ENCODE data around the gene FSIP1. TPM values are rescaled to one million over a fixed set of nuclear protein-coding genes. Genes with fewer than 3 reads are reported as not detected.

The FSIP1 gene
- total RNA-seq, 6 donors from 2014 or later = 0.26 to 3.2 (median 0.79) TPM; not detected in 2

GRCh38 chr15:39556461-39556860, 226.2 kb downstream of the FSIP1 start:
- H3K27ac ChIP-seq = no peak overlapping the region
- H3K4me3 ChIP-seq = no peak overlapping the region
- WGBS, 2 donors = 79 to 86% methylated on average over 7 of the region's 7 CpGs
- ATAC-seq (ENCODE audit: low FRiP score in 2 of 2) = no peak
- no peaks in the 10 kb centered on the region for H3K4me1 ChIP-seq
- no peak for DNase-seq
- no peaks in the 10 kb centered on the region for H3K27me3 ChIP-seq
- H3K9me3 ChIP-seq = no peaks in the 10 kb centered on the region
- TF ChIP-seq EP300 (IDR thresholded peaks at IDR 0.05) (no peak), POLR2AphosphoS5 (IDR thresholded peaks at IDR 0.05) (no peak), POLR2A (IDR thresholded peaks at IDR 0.05) (no peak), CTCF (IDR thresholded peaks at IDR 0.05) (no peak)
- H3K36me3 ChIP-seq = no peaks in the 10 kb centered on the region

- Histone ChIP-seq H3K36me3 (no peaks in the 10 kb centered on the region), H3K27me3 (no peaks in the 10 kb centered on the region), H3K27ac (no peak overlapping the region), H3K9me3 (no peaks in the 10 kb centered on the region), H3K4me1 (no peaks in the 10 kb centered on the region), H3K4me3 (no peak overlapping the region)
- TF ChIP-seq CTCF (IDR thresholded peaks at IDR 0.05) (no peak), POLR2A (IDR thresholded peaks at IDR 0.05) (no peak), EP300 (IDR thresholded peaks at IDR 0.05) (no peak), POLR2AphosphoS5 (IDR thresholded peaks at IDR 0.05) (no peak)
- DNase-seq (no peak), ATAC-seq (ENCODE audit: low FRiP score in 2 of 2) (no peak)
- WGBS, 2 donors = 78 to 88% methylated on average over 4 of the region's 4 CpGs
Measured at GRCh38 chr15:39555885-39556284, 226.8 kb downstream of the FSIP1 start.

GRCh38 chr15:39554746-39555387, 227.8 kb downstream of the FSIP1 start:
- Histone ChIP-seq H3K4me1 (no peaks in the 10 kb centered on the region), H3K36me3 (no peaks in the 10 kb centered on the region), H3K27ac (no peak overlapping the region), H3K9me3 (no peaks in the 10 kb centered on the region), H3K27me3 (no peaks in the 10 kb centered on the region), H3K4me3 (no peak overlapping the region)
- DNase-seq (no peak), ATAC-seq (ENCODE audit: low FRiP score in 2 of 2) (no peak)
- no peak for TF ChIP-seq EP300 (IDR thresholded peaks at IDR 0.05)
- no peak for TF ChIP-seq POLR2A (IDR thresholded peaks at IDR 0.05)
- TF ChIP-seq CTCF (IDR thresholded peaks at IDR 0.05) = no peak

- TF ChIP-seq EP300 (IDR thresholded peaks at IDR 0.05) (no peak), CTCF (IDR thresholded peaks at IDR 0.05) (no peak), POLR2A (IDR thresholded peaks at IDR 0.05) (no peak), POLR2AphosphoS5 (IDR thresholded peaks at IDR 0.05) (no peak)
- no peaks in the 10 kb centered on the region for H3K27me3 ChIP-seq
- no peaks in the 10 kb centered on the region for H3K4me1 ChIP-seq
- H3K27ac ChIP-seq = no peak overlapping the region
- ATAC-seq (ENCODE audit: low FRiP score in 2 of 2) = no peak
- 49 to 52% methylated on average over 2 of the region's 2 CpGs for WGBS, 2 donors
- no peaks in the 10 kb centered on the region for H3K36me3 ChIP-seq
- H3K9me3 ChIP-seq = no peaks in the 10 kb centered on the region
- H3K4me3 ChIP-seq = no peak overlapping the region
- peak in 1 of 2 donors; percentile 29 for DNase-seq
Measured at GRCh38 chr15:39553947-39554693, 228.5 kb downstream of the FSIP1 start.

GRCh38 chr15:39552556-39552955, 230.1 kb downstream of the FSIP1 start:
- Histone ChIP-seq H3K4me1 (no peaks in the 10 kb centered on the region), H3K27ac (no peak overlapping the region), H3K27me3 (no peaks in the 10 kb centered on the region), H3K4me3 (no peak overlapping the region), H3K36me3 (no peaks in the 10 kb centered on the region), H3K9me3 (no peaks in the 10 kb centered on the region)
- 44 to 67% methylated on average over 2 of the region's 2 CpGs for WGBS, 2 donors
- ATAC-seq (ENCODE audit: low FRiP score in 2 of 2) (no peak), DNase-seq (no peak)
- no peak for TF ChIP-seq POLR2AphosphoS5 (IDR thresholded peaks at IDR 0.05)

Data from upper lobe of left lung (tissue), 6 donors.